Parathyroid adenoma (tissue), 2 donors: ENCODE measurements around the gene LBX1.

Source experiments
- H2AFZ ChIP-seq: fragments of 300-600 bp; sonication (generic); one replicate; pipeline ENCODE4 v1.7.0; 2017; ENCODE audit warnings: antibody characterized with exemption, mild to moderate bottlenecking
- H3K27ac ChIP-seq: fragments of 300-600 bp; sonication (generic); one replicate; pipeline ENCODE4 v1.7.0; 2017
- H3K27me3 ChIP-seq: fragments of 300-600 bp; sonication (generic); one replicate; pipeline ENCODE4 v1.7.0; 2017; ENCODE audit warnings: low read length; ENCODE audit not compliant: control insufficient read depth, insufficient read depth
- H3K36me3 ChIP-seq: fragments of 300-600 bp; sonication (generic); one replicate; pipeline ENCODE4 v1.7.0; 2017; ENCODE audit warnings: low read length; ENCODE audit not compliant: control insufficient read depth, insufficient read depth
- H3K4me1 ChIP-seq: fragments of 300-600 bp; sonication (generic); one replicate; pipeline ENCODE4 v1.7.0; 2017; ENCODE audit warnings: control low read depth
- H3K4me2 ChIP-seq: fragments of 300-600 bp; sonication (generic); one replicate; pipeline ENCODE4 v1.7.0; 2017; ENCODE audit warnings: low read length
- H3K4me3 ChIP-seq: fragments of 300-600 bp; sonication (generic); one replicate; pipeline ENCODE4 v1.7.0; 2017; ENCODE audit warnings: low read depth, low read length
- H3K79me2 ChIP-seq: fragments of 300-600 bp; sonication (generic); one replicate; pipeline ENCODE4 v1.7.0; 2017; ENCODE audit warnings: control low read depth
- H3K9ac ChIP-seq: fragments of 300-600 bp; sonication (generic); one replicate; pipeline ENCODE4 v1.7.0; 2017; ENCODE audit warnings: mild to moderate bottlenecking
- H3K9me3 ChIP-seq: fragments of 300-600 bp; sonication (generic); one replicate; pipeline ENCODE4 v1.7.0; 2017; ENCODE audit warnings: low read length; ENCODE audit not compliant: control insufficient read depth
- CTCF ChIP-seq: fragments of 300-600 bp; sonication (generic); IDR thresholded peaks from one replicate; pipeline ENCODE4 v1.7.0; 2017; ENCODE audit warnings: antibody characterized with exemption, mild to moderate bottlenecking
- donor health status: primary hyperparathyroidism.

Gene LBX1

GRCh38 chr10:101250136-101250535 lies 20.9 kb upstream of the LBX1 start:
- H3K27me3 ChIP-seq: no peaks in the 10 kb centered on the region
- H3K9me3 ChIP-seq: no peaks in the 10 kb centered on the region

DNA sequence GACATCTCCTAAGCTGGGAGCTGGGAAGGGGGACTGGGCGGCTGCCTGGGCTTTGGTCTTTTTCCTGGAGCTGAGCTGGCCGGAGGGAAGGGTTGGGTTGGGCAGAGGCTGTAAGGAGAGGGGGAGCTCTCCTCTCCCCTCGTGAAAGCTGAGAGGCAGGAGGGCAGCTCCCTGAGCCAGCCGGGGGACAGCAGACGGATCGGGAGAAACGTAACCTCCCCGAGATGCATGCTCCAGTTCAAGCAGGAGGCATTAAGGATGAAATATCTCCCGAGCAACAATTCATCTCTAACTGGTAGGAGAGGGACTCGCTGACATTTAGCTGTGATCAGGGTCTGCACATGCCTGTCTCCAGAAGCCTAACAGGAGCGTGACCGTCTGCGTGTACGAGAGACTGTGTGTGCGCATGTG lies 19.9 kb upstream of the LBX1 start:
- H3K36me3 ChIP-seq: no peaks in the 10 kb centered on the region
- H2AFZ ChIP-seq: no peak overlapping the region
- no peak overlapping the region for H3K4me2 ChIP-seq
- no peak overlapping the region for H3K27ac ChIP-seq
- H3K4me3 ChIP-seq: no peak overlapping the region
- H3K9me3 ChIP-seq: no peaks in the 10 kb centered on the region
- no peak overlapping the region for H3K9ac ChIP-seq
- H3K79me2 ChIP-seq: no peaks in the 10 kb centered on the region
- TF ChIP-seq CTCF: no peak
- no peaks in the 10 kb centered on the region for H3K4me1 ChIP-seq
- no peaks in the 10 kb centered on the region for H3K27me3 ChIP-seq

More at GRCh38 chr10:101250136-101250535, 20.9 kb upstream of the LBX1 start:
- H3K4me3 ChIP-seq: no peak overlapping the region
- no peaks in the 10 kb centered on the region for H3K36me3 ChIP-seq
- no peak overlapping the region for H3K27ac ChIP-seq
- H3K4me2 ChIP-seq: no peak overlapping the region
- no peak overlapping the region for H2AFZ ChIP-seq
- H3K9ac ChIP-seq: no peak overlapping the region
- H3K4me1 ChIP-seq: no peaks in the 10 kb centered on the region
- TF ChIP-seq CTCF: no peak
- no peaks in the 10 kb centered on the region for H3K79me2 ChIP-seq

- H3K4me3 ChIP-seq: no peak overlapping the region
Observed at GRCh38 chr10:101246639-101247038, 17.4 kb upstream of the LBX1 start.

GRCh38 chr10:101244321-101245050 lies 15.2 kb upstream of the LBX1 start:
- Histone ChIP-seq H3K27ac (no peak overlapping the region), H3K36me3 (no peaks in the 10 kb centered on the region), H3K79me2 (no peaks in the 10 kb centered on the region), H3K27me3 (no peaks in the 10 kb centered on the region), H3K4me2 (no peak overlapping the region), H2AFZ (no peak overlapping the region), H3K9me3 (no peaks in the 10 kb centered on the region), H3K4me1 (no peaks in the 10 kb centered on the region), H3K4me3 (no peak overlapping the region), H3K9ac (no peak overlapping the region)
- no peak for TF ChIP-seq CTCF

More at GRCh38 chr10:101246639-101247038, 17.4 kb upstream of the LBX1 start:
- H3K27me3 ChIP-seq: no peaks in the 10 kb centered on the region
- H3K9ac ChIP-seq: no peak overlapping the region
- TF ChIP-seq CTCF: no peak
- no peaks in the 10 kb centered on the region for H3K79me2 ChIP-seq
- H3K4me2 ChIP-seq: no peak overlapping the region
- no peaks in the 10 kb centered on the region for H3K4me1 ChIP-seq
- no peak overlapping the region for H3K27ac ChIP-seq
- H3K9me3 ChIP-seq: no peaks in the 10 kb centered on the region
- H3K36me3 ChIP-seq: no peaks in the 10 kb centered on the region
- no peak overlapping the region for H2AFZ ChIP-seq
